ENCODE measurements around the gene ASS1.

DNA sequence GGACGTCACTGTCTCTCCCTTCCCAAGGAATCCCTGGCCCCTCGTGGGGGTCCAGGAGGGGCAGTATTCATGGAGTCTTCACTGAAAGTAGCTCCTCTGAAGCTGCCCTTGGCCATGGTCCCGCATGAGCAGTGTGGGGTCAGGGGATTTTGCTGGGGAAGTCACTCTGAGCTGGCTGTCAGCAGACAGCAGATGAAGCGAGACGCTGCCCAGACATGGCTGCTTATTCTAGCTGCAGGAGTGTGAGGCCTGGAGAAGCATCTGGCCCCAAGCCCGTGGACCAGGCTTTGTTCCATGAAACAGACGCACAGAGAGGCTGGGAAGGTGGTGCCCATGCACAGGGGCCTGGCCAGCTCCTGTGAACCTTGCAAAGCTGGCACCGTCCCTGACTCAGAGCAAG, 21.5 kb upstream of the ASS1 start:
- no peak for TF ChIP-seq CTCF (IDR thresholded peaks at IDR 0.05)
- TF ChIP-seq POLR2AphosphoS5 (IDR thresholded peaks at IDR 0.05) = peak in 1 of 3 donors; percentile 35
- TF ChIP-seq EP300 (IDR thresholded peaks at IDR 0.05; ENCODE audit: low read depth) = no peak
- no peak for TF ChIP-seq POLR2A (IDR thresholded peaks at IDR 0.05)

Measured in transverse colon (tissue), 4 donors.